GM23248 (cell line): Measurements from ENCODE around the gene FAT3.

Source experiments
- EZH2 ChIP-seq: fragments of 200-600 bp; sonication (generic); IDR thresholded peaks from 2 replicates; pipeline ENCODE4 v1.6.1; 2018; ENCODE audit warnings: antibody characterized with exemption, mild to moderate bottlenecking; ENCODE audit not compliant: insufficient read depth, poor library complexity, severe bottlenecking
- EZH2phosphoT487 ChIP-seq: fragments of 200-600 bp; sonication (generic); IDR thresholded peaks from 2 replicates; pipeline ENCODE4 v1.6.1; 2018; ENCODE audit warnings: antibody characterized with exemption, moderate library complexity, mild to moderate bottlenecking, low read depth; ENCODE audit not compliant: insufficient read depth

DNA sequence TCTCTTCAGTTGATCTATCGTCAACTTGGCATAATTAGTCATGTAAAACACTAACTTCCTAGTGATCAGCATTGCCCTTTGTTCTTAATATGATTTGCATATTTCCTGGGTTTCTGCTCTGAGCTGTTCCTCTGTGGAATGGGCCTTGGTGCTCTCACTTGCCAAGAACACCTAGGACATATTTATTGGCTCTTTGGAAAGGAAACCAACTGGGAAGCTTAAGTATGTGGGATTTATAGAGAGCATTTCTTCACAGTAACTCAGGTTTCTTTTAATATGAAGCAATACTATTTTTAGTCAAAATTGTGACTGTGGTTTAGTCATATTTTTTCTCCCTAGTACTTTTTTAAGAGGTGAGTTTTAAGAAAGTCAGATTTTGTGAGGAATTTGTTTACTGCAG lies 28.8 kb downstream of the FAT3 start:
- no peak for TF ChIP-seq EZH2
- no peak for TF ChIP-seq EZH2phosphoT487
